ENCODE results near the gene CCND3.

CCND3 gene

GRCh38 chr6:41885930-41886329 lies 55.7 kb downstream of the CCND3 start:
- H3K4me3 ChIP-seq (ENCODE audit: low read length): no peak overlapping the region
- H3K36me3 ChIP-seq (ENCODE audit: insufficient read depth, low read depth, low read length): no peaks in the 10 kb centered on the region
- no peaks in the 10 kb centered on the region for H3K27me3 ChIP-seq (ENCODE audit: insufficient read depth, low read length)
- no peak overlapping the region for H3K9ac ChIP-seq (ENCODE audit: low read depth, low read length)
- peaks cover 9% of the 10 kb centered on the region; the same call in 1 of the 2 replicates for H3K4me1 ChIP-seq (ENCODE audit: insufficient read depth, low read length)
- no peaks in the 10 kb centered on the region for H3K9me3 ChIP-seq (ENCODE audit: insufficient read depth, low read depth, low read length)
- no peak overlapping the region for H3K27ac ChIP-seq (ENCODE audit: low read length)

DNA sequence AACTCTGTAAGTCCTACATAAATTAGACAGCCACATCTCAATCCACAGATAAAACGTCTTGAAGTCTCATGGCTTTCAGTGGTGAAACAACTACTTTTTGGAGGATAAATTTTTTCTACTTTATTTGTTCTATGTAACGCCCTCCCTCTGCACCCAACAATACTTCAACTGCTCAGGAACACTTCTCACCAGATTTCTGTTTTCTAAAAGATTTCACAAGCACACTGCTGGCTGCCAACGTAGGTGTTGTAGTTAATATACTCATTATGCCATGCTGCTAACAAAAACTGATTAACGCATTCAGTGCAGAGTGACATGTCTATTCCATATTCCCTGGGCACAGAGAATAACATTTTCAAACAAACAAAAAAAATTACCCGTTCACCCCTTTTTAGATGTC lies 56.7 kb downstream of the CCND3 start:
- H3K36me3 ChIP-seq (ENCODE audit: insufficient read depth, low read depth, low read length): no peaks in the 10 kb centered on the region
- H3K27ac ChIP-seq (ENCODE audit: low read length): no peak overlapping the region
- no peaks in the 10 kb centered on the region for H3K27me3 ChIP-seq (ENCODE audit: insufficient read depth, low read length)
- no peak overlapping the region for H3K4me3 ChIP-seq (ENCODE audit: low read length)
- H3K9me3 ChIP-seq (ENCODE audit: insufficient read depth, low read depth, low read length): no peaks in the 10 kb centered on the region
- peaks cover 9% of the 10 kb centered on the region; the same call in 1 of the 2 replicates for H3K4me1 ChIP-seq (ENCODE audit: insufficient read depth, low read length)
- no peak overlapping the region for H3K9ac ChIP-seq (ENCODE audit: low read depth, low read length)
